Measurements from ENCODE around the gene EFCAB10.
"Not testable (repeated sequence)": the region's sequence is repeated elsewhere in the genome, so short reads cannot be mapped to it uniquely, and the experiment has no call there.

EFCAB10 gene

GRCh38 chr7:105524423-105524822, 56.9 kb downstream of the EFCAB10 start:
- not testable (repeated sequence) for H3K27ac Mint-ChIP-seq, H3K9me3 Mint-ChIP-seq, ATAC-seq, H3K4me3 Mint-ChIP-seq, H3K27me3 Mint-ChIP-seq, DNase-seq
- peaks cover 29% of the 10 kb centered on the region for H3K4me1 Mint-ChIP-seq

- H3K9me3 Mint-ChIP-seq = no peaks in the 10 kb centered on the region
- no peaks in the 10 kb centered on the region for H3K27me3 Mint-ChIP-seq
- peak within 1 kb of the TSS; percentile 97 to 98 for H3K4me3 Mint-ChIP-seq
- H3K27ac Mint-ChIP-seq = peak within 1 kb of the TSS; percentile 67 to 93
- DNase-seq = peak; percentile 75 to 80
- peaks cover 37% of the 10 kb centered on the region for H3K4me1 Mint-ChIP-seq
- ATAC-seq = peak; percentile 92
These were observed 59.4 kb downstream of the EFCAB10 start, which contains the start of gene PUS7 for GRCh38 chr7:105521717-105522463. PUS7 (minus strand) TSS chr7:105522271; CDS start chr7:105508512, 13,759 bp downstream.

- Mint-ChIP-seq H3K27ac (peak overlapping the region; percentile 67 to 93), H3K4me1 (peaks cover 37% of the 10 kb centered on the region), H3K9me3 (no peaks in the 10 kb centered on the region), H3K27me3 (no peaks in the 10 kb centered on the region), H3K4me3 (peak overlapping the region; percentile 97 to 98)
- DNase-seq = peak; percentile 58 to 63
- peak; percentile 73 for ATAC-seq
These were observed 60.1 kb downstream of the EFCAB10 start for GRCh38 chr7:105521027-105521716.

GRCh38 chr7:105520620-105521019, 60.7 kb downstream of the EFCAB10 start:
- Mint-ChIP-seq H3K4me3 (peak overlapping the region; percentile 57), H3K4me1 (peaks cover 37% of the 10 kb centered on the region)
- ATAC-seq, H3K9me3 Mint-ChIP-seq, H3K27ac Mint-ChIP-seq, H3K27me3 Mint-ChIP-seq, DNase-seq: not testable (repeated sequence)

- Mint-ChIP-seq H3K4me3 (peak overlapping the region in 1 of 2 donors; percentile 31), H3K4me1 (peaks cover 48% of the 10 kb centered on the region), H3K27me3 (no peaks in the 10 kb centered on the region), H3K27ac (no peak overlapping the region), H3K9me3 (no peaks in the 10 kb centered on the region)
- no peak for DNase-seq
- no peak for ATAC-seq
These were observed 61.9 kb downstream of the EFCAB10 start for GRCh38 chr7:105519353-105519752.

- not testable (repeated sequence) for H3K27me3 Mint-ChIP-seq, ATAC-seq, H3K27ac Mint-ChIP-seq, H3K4me3 Mint-ChIP-seq, H3K9me3 Mint-ChIP-seq, DNase-seq
- peaks cover 50% of the 10 kb centered on the region for H3K4me1 Mint-ChIP-seq
These were observed 65.7 kb downstream of the EFCAB10 start for GRCh38 chr7:105515610-105516009.

Measured in stimulated activated naive CD8-positive, alpha-beta T cell treated with anti-CD3 and anti-CD28 coated beads, Interleukin-15, amount 100 ng/mL, for 72 hours (primary cell).